HG02759 (cell line): ENCODE measurements around the gene DYNLT4.
"Not testable (repeated sequence)": the region's sequence is repeated elsewhere in the genome, so short reads cannot be mapped to it uniquely, and the experiment has no call there.

Source experiments
- ATAC-seq: cut with Tn5 transposase; IDR thresholded peaks from one replicate; pipeline ENCODE4 v1.9.1; 2021; ENCODE audit warnings: mild to moderate bottlenecking, moderate library complexity; ENCODE audit not compliant: unreplicated experiment

Gene DYNLT4, protein sequence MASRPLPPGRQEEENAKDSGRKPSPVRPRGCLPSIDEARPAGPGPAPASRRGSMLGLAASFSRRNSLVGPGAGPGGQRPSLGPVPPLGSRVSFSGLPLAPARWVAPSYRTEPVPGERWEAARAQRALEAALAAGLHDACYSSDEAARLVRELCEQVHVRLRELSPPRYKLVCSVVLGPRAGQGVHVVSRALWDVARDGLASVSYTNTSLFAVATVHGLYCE

DNA sequence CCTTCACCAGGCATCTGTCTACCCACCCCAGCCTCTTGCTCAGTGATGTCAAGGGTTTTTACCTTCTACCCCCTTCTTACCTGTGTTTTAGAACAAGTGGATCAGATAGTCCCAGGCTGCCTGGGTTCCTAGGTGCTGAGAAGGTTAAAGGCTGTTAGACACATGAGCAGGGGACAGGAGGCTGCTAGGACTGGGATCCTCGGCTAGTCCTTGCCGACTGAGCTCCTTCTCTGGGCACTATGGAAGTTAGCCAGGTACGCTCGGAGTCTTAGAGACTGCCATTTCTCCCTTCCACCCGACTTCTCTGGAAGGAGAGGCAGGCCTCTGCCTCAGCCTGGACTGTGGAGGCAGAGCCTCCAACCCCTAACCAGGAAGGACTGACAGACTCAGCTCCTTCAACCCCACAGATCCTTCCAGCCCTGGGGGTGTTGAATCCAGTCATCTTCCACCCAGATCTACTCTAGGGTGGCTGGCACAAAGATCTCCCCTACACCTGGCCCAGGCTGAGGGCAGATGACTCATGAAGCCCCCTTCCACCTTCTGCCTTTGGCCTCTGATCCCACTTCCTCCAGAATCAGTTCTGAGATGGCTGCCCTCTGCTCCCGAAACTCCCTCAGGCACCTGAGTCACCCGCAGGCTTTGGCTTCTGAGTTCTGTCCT is at the start of gene DYNLT4:
DYNLT4 (minus strand) TSS at position 648 of the 660 bp plus-strand sequence. CDS start 683 bp downstream, outside the sequence.
- no peak for ATAC-seq

DNA sequence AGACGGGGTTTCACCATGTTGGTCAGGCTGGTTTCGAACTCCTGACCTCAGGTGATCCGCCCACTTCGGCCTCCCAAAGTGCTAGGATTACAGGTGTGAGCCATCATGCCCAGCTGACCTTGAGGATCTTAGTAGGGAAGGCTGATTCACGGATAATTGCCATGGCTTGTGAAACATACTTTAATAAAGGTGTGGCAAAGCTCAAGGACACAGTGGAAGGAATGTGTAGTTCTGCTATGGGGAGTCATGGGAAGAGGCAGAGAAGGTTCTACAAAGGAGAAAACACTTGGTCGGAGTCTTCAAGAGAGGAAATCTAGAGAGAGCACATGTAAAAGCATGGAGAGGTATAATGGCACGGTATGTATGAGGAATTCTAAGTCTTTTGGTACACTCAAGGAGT is 48.6 kb upstream of the DYNLT4 start:
- no peak for ATAC-seq

DNA sequence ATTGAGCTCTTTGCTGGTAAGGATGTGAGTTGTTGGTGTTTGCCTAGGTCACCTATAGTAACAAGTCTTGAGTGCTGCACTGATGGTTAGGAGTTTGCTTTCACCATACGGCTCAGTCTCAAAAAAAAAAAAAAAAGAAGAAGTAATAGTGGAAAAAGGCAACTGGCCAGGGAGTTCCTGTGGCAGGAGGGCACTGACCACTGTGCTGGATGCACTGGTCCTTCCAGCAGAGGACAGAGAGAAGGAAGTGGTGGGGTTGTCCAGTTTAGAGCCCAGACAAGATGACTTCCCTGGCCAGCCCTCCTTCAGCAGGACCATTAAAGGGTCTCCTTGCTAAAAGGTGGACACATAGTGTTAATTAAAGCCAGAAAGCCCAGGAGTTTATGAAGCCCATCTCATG is 47.8 kb upstream of the DYNLT4 start:
- no peak for ATAC-seq

DNA sequence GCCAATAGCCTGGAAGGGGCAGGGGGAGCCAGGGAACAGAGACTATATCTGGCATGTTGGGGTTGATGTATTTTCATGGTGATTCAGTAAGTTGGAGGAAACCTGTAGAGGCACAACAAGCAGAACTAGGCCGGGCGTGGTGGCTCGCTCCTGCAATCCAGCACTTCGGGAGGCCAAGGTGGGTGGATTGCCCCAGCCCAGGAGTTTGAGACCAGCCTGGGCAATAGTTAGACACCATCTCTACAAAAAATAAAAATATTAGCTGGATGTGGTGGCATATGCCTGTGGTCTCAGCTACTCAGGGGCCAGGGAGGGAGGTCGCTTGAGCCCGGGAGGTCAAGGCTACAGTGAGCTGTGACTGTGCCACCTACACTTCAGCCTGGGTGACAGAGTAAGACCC is 46.0 kb upstream of the DYNLT4 start:
- no peak for ATAC-seq

DNA sequence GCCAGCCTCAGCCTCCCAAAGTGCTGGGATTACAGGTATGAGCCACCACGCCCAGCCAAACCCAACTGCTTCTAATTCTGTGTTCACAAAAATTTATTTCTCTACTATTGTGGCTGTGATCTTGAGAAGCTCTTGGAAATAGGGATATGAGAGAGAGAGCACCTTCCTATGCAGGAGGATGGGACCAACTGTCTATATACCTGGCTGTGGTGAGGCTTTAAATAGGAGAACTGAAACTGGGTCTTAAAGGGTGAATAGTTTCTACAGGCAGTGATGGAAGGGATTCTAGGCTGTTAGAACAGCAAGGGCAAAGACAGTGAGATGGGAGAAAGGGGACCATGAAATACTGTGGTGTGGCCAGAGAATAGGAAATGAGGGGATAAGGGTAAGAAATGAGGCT is 44.2 kb upstream of the DYNLT4 start:
- no peak for ATAC-seq

DNA sequence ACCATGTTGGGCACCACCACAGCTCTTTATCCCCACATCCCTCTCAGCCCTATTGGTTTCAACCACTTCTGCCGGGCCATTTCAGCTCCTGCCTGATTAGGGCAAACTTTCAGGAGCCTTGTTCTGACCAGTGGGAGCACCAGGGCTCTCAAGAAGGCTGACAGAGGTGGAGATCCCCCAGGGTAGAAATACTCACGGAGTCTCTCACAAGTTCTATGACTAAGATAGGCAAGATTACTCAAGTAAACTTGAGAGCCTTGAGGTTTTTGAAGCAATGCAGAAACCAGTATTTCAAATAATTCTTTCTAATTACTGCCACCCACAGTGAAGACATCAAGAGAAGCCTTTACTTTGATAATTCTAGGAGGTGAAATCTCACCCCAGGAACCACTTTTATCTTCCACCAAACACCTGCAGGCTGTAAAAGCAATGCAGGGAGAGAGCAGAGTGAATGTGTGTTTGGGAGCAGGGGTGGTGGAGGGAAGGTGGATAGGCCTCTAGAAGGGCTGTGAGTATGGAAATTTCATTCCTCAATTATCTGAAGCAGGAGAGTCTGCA is 42.5 kb upstream of the DYNLT4 start:
- no peak for ATAC-seq

DNA sequence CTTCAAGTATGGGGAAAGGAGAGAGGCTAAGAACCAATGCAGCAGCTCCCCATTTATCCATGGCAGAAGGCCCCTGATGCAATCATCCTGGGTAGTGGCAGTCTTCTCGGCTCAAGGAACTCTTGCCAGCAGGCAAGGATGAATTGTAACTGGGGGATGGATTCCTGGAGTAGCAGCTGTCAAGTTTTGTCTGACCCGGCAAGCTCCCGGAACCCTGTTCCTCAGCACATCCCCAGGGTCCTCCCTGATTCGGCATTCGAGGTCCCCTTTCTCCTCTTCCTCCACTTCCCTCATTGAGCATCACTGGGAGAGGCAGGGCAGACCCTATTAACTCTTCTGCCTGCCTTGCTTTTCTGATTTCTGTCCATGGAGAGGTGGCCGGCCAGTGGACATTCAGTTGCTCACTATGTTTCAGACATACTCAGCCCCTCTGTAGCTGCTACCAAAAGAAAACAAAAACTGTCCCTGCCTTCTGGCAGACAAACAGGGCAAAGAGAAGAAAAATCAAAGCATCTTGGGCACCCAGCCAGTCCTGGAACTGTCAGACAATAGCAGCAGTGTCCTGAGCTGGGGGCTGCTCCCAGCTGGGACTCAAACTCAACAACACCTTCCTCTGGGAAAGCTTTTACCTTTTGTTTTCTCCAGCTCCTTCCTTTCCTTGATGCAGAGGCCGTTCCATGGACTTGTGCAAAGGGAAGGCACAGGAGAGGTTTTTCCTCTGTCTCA is 41.5 kb upstream of the DYNLT4 start:
- no peak for ATAC-seq

DNA sequence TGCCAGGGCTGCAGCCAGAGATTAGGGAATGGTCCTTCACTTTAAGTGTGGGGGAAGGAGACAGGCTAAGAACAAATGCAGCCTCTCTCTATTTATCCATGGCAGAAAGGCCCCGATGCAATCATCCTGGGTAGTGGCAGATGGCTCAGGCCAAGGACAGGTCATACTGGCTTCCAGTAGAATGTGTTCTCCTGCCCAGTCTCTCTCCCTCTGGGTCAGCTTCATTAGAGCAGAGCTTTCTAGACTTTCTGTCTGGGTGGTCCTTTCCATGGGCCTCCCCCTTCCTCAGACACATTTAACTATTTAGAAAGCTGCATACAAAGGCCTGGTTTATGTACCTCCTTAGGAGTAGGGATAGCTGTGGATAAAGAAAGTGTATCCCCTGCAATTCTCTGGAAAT is 40.7 kb upstream of the DYNLT4 start:
- no peak for ATAC-seq

DNA sequence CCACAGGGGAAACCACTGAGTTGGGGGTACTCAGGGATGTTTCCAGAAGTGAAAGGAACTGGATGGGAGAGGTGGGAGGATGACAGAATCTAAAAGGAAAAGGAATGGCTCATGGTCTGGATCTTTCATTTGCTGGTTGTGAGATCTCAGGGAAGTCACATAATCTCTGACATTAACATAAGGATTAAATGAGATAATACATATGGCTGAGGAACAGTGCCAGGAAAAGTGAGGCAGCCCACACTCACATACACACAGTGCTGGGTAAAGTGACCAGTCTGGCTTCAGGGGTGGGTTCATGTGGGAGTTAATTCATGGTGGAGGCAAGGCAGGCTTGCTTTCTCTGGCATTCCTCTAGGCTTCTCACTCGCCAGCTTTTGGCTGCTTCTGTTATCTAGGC is 39.8 kb upstream of the DYNLT4 start:
- no peak for ATAC-seq

DNA sequence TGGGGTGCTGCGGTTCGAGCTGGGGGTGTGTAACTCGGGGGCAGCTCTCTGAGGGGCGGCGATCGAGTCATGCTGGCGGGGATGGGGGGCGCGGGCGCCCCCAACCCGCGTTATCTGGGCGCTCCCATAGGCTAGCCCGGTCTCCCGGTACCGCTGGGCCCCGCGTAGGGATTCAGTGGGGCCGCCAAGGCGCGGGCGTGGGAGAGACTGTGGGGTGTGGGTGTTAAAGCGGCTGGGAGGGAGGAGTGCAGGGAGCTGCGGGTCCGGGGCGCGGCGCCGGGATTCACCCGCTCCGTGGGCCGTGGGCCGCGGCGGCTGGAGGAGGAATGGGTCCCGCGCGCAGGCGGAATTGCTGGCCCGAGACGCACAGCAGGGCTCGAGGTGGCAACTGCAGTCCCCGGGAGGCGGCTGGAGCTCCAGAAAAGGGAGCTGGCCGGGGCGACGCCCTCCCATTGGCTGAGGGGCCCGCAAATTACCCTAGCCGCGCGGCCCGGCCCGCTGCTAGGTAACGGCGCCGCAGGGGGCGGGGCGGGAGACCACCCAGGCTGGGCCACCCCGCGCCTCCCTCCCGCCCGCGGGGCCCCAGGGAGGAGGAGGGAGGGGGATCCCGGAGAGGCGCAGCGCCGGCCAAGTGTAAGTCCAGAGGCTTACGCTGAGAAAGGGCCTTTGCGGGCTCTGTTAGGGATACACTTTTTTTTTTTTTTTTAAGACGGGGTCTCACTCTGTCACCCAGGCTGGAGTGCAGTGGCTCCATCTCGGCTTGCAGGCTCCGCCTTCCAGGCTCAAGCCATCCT is 35.9 kb upstream of the DYNLT4 start, which contains the start of gene PTCH2:
PTCH2 (minus strand) TSS at position 392 of the 794 bp plus-strand sequence; CDS start at position 71, 321 bp downstream.
- no peak for ATAC-seq

DNA sequence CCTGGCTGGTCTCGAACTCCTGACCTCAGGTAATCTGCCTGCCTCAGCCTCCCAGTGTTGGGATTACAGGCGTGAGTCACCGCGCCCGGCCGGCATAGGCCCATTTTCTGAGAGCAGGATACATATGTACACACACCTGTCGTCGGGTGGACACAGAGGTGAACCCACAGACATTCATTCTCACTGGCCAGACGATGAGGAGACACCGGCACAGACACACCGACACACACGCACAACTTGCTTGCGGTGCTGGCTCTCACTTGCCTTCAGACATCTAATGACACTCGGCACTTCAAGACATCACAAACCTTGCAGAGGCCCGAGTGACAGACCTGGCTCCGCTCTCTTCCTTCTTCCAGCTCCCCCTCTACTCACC is 35.3 kb upstream of the DYNLT4 start:
- no peak for ATAC-seq

DNA sequence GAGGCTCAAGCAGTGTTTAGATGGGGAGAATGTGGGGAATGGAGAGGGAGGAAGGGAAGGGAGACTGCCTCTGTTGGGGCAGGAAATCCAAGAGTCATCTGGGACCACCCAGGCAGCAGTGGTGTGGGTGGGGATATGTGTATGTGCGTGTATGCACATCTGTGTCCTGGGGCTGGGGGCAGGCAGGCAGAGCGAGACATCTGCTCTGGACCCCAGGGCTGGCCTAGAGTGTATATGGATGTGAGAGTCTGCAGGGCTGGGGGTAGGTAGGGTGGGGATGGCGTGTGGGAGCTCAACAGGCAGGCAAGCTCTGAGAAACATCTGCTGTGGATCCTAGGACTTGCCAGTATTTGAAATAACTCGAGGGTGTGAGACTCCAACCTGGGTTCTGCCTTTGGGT is 32.4 kb upstream of the DYNLT4 start:
- no peak for ATAC-seq

DNA sequence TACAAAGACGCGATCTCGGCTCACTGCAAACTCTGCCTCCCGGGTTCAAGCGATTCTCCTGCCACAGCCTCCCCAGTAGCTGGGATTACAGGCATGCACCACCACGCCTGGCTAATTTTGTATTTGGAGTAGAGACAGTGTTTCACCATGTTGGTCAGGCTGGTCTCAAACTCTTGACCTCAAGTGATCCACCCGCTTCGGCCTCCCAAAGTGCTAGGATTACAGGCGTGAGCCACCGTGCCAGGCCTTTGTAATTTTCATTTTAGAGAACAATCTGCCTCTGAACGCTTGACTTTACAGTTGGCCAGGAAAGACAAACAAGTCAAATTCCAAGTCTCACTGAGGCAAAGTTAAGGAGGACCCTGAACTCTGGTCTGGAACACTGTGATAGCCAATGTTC is 31.1 kb upstream of the DYNLT4 start:
- ATAC-seq: not testable (repeated sequence)

DNA sequence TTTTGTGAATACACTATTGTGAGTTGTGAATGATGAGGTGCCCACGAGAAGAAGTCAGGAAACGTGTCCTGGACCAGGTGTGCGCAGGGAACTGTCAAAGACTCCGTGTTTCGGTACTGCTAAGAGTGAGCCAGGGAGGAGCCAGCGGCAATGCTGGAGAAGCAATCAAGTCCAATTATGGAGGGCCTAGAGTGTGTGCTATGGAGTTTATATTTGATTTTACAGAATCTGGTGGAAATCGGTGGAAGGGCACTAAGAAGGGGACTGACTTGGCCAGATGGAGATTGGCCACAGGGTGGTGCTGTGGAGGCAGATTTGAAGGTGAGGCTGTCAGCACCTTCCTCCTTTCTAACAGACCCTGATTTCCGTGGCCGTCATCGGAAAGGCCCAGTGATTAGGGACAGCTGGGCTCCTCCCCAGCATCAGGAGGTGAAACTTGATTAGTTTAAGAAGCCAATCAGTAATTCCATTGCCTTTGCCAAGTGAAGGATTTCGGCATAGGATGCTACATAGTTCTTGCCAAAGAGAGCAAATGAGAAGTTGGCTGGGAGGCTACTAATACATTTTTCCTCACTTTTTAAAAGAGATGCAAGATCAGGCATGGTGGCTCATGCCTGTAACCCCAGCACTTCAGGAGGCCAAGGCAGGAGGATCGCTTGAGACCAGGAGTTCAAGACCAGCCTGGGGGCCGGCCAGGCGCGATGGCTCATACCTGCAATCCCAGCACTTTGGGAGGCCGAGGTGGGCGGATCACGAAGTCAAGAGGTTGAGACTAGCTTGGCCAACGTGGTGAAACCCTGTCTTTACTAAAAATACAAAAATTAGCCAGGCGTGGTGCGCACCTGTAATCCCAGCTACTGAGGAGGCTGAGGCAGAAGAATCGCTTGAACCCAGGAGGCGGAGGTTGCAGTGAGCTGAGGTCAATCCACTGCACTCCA is 28.9 kb upstream of the DYNLT4 start:
- peak; percentile 60 for ATAC-seq

DNA sequence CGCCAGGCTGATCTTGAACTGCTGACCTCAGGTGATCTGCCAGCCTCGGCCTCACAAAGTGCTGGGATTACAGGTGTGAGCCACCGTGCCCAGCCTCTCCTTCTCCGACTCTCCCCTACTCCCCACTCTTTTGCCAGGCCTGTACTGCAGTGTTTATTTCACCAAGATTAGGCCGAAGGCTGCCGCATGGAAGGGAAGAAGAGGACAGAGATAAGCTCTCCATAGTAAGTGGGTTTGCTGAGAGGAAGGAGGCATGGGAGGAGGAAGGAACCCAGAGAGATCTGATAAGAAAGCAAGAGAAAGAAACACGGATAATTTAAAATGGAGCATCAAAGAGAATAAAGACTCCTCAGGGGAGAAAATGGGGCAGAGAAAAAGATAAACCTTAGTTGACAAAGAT is 27.2 kb upstream of the DYNLT4 start:
- no peak for ATAC-seq

DNA sequence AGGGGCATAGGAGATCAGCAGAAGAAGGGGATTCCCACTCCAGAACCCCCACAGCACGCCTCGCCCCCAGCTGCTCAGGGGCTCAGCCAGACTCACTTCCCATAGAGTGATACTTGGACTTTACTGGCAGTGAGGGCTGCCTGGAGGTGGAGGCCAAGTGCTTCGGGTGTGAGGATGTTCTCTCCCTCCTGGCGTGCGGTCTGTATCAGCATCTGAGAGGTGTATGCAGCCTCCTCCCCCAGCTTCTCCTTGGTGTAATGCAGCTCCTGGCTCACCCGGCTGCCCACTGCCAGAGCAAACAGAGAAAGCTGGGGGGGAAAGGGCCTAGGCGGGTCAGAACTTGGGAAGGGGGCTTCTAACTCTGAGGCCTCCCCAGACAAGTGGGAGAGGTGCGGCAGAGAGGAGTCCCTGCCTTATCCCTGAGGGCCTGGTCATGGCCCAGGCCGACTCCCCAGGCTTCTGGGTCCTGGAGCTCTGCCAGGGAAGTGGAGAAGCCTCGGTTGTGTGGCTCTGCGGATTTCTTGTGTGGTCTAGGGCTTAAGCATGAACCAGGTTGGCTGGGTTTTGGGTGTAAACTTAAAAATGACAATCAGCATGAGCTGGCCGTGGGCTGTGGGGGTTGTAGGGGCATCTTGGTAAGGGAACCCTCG is 25.0 kb upstream of the DYNLT4 start:
- ATAC-seq: no peak

DNA sequence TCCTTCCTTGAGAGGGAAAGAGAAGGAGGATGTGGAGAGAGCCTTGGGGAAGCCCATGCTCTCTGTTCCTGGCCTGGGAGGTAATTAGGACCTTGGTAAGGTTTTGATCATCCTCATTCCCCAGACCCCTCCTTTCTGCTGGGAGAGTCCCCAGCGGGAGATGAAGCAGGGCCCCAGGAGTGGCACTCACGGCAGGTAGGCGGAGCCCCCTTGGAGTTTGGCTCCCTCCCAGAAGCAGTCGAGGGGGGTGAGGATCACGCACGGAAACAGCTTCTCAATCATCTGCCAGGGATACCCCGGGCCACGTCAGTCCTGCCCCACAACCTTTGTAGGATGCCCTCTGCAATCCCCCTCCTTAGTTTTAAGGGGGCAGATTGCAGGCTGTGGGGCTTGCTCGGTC is 24.4 kb upstream of the DYNLT4 start:
- no peak for ATAC-seq

DNA sequence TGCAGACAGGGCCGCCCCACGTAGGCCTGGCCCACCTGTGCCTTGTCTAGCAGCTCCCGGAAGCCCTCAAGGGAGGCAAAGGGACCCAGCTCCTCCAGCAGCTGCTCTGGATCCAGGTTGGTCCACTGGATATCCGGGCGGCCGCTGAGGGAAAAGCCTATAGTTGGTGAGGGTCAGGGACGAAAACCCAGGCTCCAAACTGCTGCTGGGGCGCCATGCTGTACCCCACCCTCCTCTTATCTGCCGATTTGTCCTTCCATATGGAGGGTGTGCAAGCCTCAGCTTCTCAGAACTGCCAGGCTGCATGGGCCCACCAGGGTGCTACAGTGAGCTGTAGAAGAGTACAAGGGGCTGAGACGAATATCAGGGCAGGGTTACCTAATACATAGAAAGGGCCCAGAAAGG is 23.8 kb upstream of the DYNLT4 start:
- ATAC-seq: no peak
